Astrocyte (in vitro differentiated cells and primary cell): ENCODE data around the gene SCGN. TPM values are rescaled to one million over a fixed set of nuclear protein-coding genes. Genes with fewer than 3 reads are reported as not detected.

Experiments used
- DNase-seq: peaks from one replicate; pipeline ENCODE4 v3.0.0-alpha.2; 2010; ENCODE audit warnings: low read depth
- FAIRE-seq: peaks from 2 replicates; lab custom pipeline; 2011; peaks lifted over from hg19 to GRCh38; lab: Jason Lieb, UNC
- H2AFZ ChIP-seq: 2 replicates; pipeline ENCODE4 v1.6.0; 2012; ENCODE audit warnings: low read depth, low read length, inconsistent platforms
- H3K27ac ChIP-seq: 2 replicates; pipeline ENCODE4 v1.5.1; 2011; ENCODE audit warnings: low read depth, low read length, inconsistent platforms
- H3K27me3 ChIP-seq: 2 replicates; pipeline ENCODE4 v1.6.0; 2011; ENCODE audit warnings: low read length, inconsistent platforms; ENCODE audit not compliant: insufficient read depth
- H3K36me3 ChIP-seq: 2 replicates; pipeline ENCODE4 v1.5.1; 2011; ENCODE audit warnings: low read length, inconsistent platforms; ENCODE audit not compliant: insufficient read depth
- H3K4me1 ChIP-seq: 2 replicates; pipeline ENCODE4 v1.5.1; 2011; ENCODE audit warnings: low read length, inconsistent platforms; ENCODE audit not compliant: insufficient read depth
- H3K4me2 ChIP-seq: 2 replicates; pipeline ENCODE4 v1.6.0; 2012; ENCODE audit warnings: low read length, inconsistent platforms
- H3K4me3 ChIP-seq: 2 replicates; pipeline ENCODE4 v1.5.1; 2011; ENCODE audit warnings: low read depth, mild to moderate bottlenecking, low read length, inconsistent platforms; ENCODE audit not compliant: insufficient read depth
- H3K79me2 ChIP-seq: 2 replicates; pipeline ENCODE4 v1.6.0; 2012; ENCODE audit warnings: mild to moderate bottlenecking, low read length, inconsistent platforms; ENCODE audit not compliant: insufficient read depth
- H3K9ac ChIP-seq: 2 replicates; pipeline ENCODE4 v1.6.0; 2012; ENCODE audit warnings: mild to moderate bottlenecking, low read length, inconsistent platforms
- H3K9me3 ChIP-seq: 2 replicates; pipeline ENCODE4 v1.5.1; 2012; ENCODE audit warnings: low read depth, mild to moderate bottlenecking, low read length, inconsistent platforms; ENCODE audit not compliant: insufficient read depth
- H4K20me1 ChIP-seq: 2 replicates; pipeline ENCODE4 v1.6.0; 2012; ENCODE audit warnings: low read length, inconsistent platforms; ENCODE audit not compliant: insufficient read depth
- H3K27ac Mint-ChIP-seq: one replicate; pipeline ENCODE4 v1.8.0; 2021; ENCODE audit warnings: mild to moderate bottlenecking, mixed read lengths; ENCODE audit not compliant: unreplicated experiment
- H3K27me3 Mint-ChIP-seq: one replicate; pipeline ENCODE4 v1.8.0; 2021; ENCODE audit warnings: low read depth, mixed read lengths; ENCODE audit not compliant: unreplicated experiment
- H3K36me3 Mint-ChIP-seq: one replicate; pipeline ENCODE4 v1.8.0; 2021; ENCODE audit warnings: low read depth, mixed read lengths; ENCODE audit not compliant: unreplicated experiment
- H3K4me1 Mint-ChIP-seq: one replicate; pipeline ENCODE4 v1.8.0; 2021; ENCODE audit warnings: low read depth, mixed read lengths; ENCODE audit not compliant: unreplicated experiment
- H3K4me3 Mint-ChIP-seq: one replicate; pipeline ENCODE4 v1.8.0; 2021; ENCODE audit warnings: mild to moderate bottlenecking, moderate library complexity, mixed read lengths; ENCODE audit not compliant: unreplicated experiment
- H3K9me3 Mint-ChIP-seq: one replicate; pipeline ENCODE4 v1.8.0; 2021; ENCODE audit warnings: mild to moderate bottlenecking, mixed read lengths; ENCODE audit not compliant: unreplicated experiment
- EZH2 ChIP-seq: IDR thresholded peaks from 2 replicates; pipeline ENCODE4 v1.6.1; 2012; ENCODE audit warnings: mild to moderate bottlenecking, low read length, inconsistent platforms; ENCODE audit not compliant: insufficient read depth
- total RNA-seq: library from RNA; stranded (reverse); gene quantifications from 2 replicates; pipeline ENCODE4 v1.2.1, GENCODE V29; 2021
- TF ChIP-seq, protein P1 (sequence below): IDR thresholded peaks from 2 replicates; pipeline ENCODE4 v1.5.1; 2011; ENCODE audit warnings: low read depth, mild to moderate bottlenecking, inconsistent platforms, low read length, moderate library complexity; ENCODE audit not compliant: insufficient read depth

Gene SCGN
- total RNA-seq, 1 donor from 2014 or later = not detected

DNA sequence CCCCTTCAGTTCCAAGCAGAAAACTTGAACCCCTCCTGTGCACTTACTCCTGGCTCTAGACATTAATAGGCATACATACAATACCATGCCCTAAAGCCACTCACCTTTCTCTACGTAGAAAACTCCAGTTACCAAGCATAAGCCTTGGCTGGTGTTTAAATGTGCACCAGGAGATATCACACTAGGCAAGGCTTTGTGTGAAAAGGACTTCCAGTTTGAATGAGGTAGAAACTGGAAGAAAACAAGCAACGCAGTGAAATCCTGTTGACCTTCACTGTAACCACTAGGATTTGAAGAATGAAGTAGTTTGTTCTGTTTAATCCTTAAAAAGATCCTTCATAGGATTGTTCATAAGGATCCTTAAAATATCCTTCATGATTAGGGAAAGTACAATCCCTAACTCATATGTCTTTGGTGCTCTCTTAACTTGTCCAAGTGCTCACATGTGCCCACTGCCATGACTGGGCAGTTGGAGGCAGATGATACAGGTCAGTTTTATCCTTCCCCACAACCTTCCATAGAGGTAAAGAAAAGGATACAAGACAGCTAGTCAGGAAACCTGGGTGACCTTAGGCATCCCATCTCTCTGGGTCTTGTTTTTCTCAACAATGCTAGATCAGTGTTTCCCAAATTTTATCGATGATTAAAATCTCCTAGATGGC, 9.2 kb upstream of the SCGN start:
- Mint-ChIP-seq H3K4me1 (no peaks in the 10 kb centered on the region), H3K27ac (no peak overlapping the region), H3K27me3 (peaks cover 9% of the 10 kb centered on the region), H3K9me3 (no peaks in the 10 kb centered on the region), H3K36me3 (no peaks in the 10 kb centered on the region), H3K4me3 (no peak overlapping the region)
- TF ChIP-seq EZH2 = no peak
- TF ChIP-seq, protein P1, sequence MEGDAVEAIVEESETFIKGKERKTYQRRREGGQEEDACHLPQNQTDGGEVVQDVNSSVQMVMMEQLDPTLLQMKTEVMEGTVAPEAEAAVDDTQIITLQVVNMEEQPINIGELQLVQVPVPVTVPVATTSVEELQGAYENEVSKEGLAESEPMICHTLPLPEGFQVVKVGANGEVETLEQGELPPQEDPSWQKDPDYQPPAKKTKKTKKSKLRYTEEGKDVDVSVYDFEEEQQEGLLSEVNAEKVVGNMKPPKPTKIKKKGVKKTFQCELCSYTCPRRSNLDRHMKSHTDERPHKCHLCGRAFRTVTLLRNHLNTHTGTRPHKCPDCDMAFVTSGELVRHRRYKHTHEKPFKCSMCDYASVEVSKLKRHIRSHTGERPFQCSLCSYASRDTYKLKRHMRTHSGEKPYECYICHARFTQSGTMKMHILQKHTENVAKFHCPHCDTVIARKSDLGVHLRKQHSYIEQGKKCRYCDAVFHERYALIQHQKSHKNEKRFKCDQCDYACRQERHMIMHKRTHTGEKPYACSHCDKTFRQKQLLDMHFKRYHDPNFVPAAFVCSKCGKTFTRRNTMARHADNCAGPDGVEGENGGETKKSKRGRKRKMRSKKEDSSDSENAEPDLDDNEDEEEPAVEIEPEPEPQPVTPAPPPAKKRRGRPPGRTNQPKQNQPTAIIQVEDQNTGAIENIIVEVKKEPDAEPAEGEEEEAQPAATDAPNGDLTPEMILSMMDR = no peak
- FAIRE-seq (no peak), DNase-seq (no peak)
- Histone ChIP-seq H3K79me2 (no peaks in the 10 kb centered on the region), H3K27me3 (no peaks in the 10 kb centered on the region), H3K27ac (no peak overlapping the region), H4K20me1 (no peaks in the 10 kb centered on the region), H3K4me1 (no peaks in the 10 kb centered on the region), H3K36me3 (no peaks in the 10 kb centered on the region), H3K9ac (no peak overlapping the region), H3K9me3 (no peaks in the 10 kb centered on the region), H2AFZ (no peak overlapping the region), H3K4me3 (no peak overlapping the region), H3K4me2 (no peak overlapping the region)

DNA sequence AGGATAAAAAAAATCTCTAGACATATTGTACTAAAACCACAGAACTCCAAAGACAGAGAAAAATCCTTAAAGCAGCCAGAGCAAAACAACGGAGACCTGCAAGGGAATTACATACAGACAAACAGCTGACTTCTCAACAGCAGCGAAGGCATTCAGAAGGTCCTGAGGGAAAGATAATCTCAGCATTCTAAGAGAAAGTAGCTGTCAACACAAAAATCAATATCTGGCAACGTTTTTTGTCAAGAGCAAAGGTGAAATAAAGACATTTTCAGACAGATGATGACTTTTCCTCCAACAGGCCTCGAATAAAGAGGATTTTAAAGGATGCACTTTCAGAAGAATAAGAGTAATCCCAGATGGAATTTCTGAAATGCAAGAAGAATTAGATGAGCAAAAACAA, 6.1 kb upstream of the SCGN start:
- no peak overlapping the region for H3K27ac Mint-ChIP-seq
- Histone ChIP-seq H3K9ac (no peak overlapping the region), H2AFZ (no peak overlapping the region), H3K27ac (no peak overlapping the region), H3K4me2 (no peak overlapping the region), H4K20me1 (no peaks in the 10 kb centered on the region), H3K4me3 (no peak overlapping the region), H3K36me3 (no peaks in the 10 kb centered on the region), H3K27me3 (no peaks in the 10 kb centered on the region), H3K79me2 (no peaks in the 10 kb centered on the region), H3K9me3 (no peaks in the 10 kb centered on the region), H3K4me1 (no peaks in the 10 kb centered on the region)
- no peaks in the 10 kb centered on the region for H3K4me1 Mint-ChIP-seq
- H3K36me3 Mint-ChIP-seq = no peaks in the 10 kb centered on the region
- no peak for DNase-seq
- no peak overlapping the region for H3K4me3 Mint-ChIP-seq
- no peak for TF ChIP-seq EZH2
- TF ChIP-seq, protein P1 = no peak
- H3K27me3 Mint-ChIP-seq = peaks cover 18% of the 10 kb centered on the region
- no peak for FAIRE-seq
- no peaks in the 10 kb centered on the region for H3K9me3 Mint-ChIP-seq

DNA sequence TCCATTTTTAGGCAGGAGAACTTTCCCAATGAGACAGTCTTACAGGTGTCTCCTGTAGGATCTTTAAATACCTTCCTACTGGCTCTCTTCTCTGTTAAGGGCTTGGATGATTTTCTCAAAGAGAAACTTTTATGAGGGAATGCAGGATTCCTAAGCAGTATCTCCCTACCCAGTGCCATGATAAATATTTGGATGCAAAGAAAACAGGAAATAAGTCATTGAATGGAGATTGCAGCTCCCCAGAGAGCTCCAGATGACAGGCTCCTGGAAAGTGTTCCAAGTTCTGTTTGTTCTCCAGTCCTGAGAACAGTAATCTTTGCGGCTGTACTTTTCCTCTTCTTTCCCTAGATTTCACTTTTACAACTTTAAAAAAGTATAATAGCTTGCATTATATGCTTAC, 2.4 kb upstream of the SCGN start:
- FAIRE-seq = no peak
- Mint-ChIP-seq H3K9me3 (no peaks in the 10 kb centered on the region), H3K27me3 (peaks cover 28% of the 10 kb centered on the region)

More for the DNA sequence above, 2.4 kb upstream of the SCGN start:
- Histone ChIP-seq H3K36me3 (no peaks in the 10 kb centered on the region), H3K4me1 (no peaks in the 10 kb centered on the region), H3K27me3 (no peaks in the 10 kb centered on the region), H3K4me3 (no peak overlapping the region), H3K79me2 (no peaks in the 10 kb centered on the region), H3K27ac (no peak overlapping the region), H2AFZ (no peak overlapping the region), H4K20me1 (no peaks in the 10 kb centered on the region), H3K9ac (no peak overlapping the region), H3K9me3 (no peaks in the 10 kb centered on the region), H3K4me2 (no peak overlapping the region)
- Mint-ChIP-seq H3K4me1 (no peaks in the 10 kb centered on the region), H3K4me3 (no peak overlapping the region), H3K27ac (no peak overlapping the region), H3K36me3 (no peaks in the 10 kb centered on the region)
- no peak for DNase-seq
- TF ChIP-seq EZH2 = no peak
- TF ChIP-seq, protein P1 = no peak
